K562 (cell line): ENCODE data around the gene CAPRIN1. TPM values are rescaled to one million over a fixed set of nuclear protein-coding genes. Genes with fewer than 3 reads are reported as not detected.

ENCODE experiments used
- ARID1B ChIP-seq: fragments of 450-650 bp; IDR thresholded peaks from 2 replicates; pipeline ENCODE4 v1.6.1; 2016; ENCODE audit warnings: antibody characterized with exemption, mild to moderate bottlenecking, inconsistent platforms
- BACH1 ChIP-seq: fragments of 200-800 bp; sonication (Bioruptor generic); IDR thresholded peaks from 2 replicates; pipeline ENCODE4 v1.6.1; 2016; ENCODE audit warnings: missing genetic modification characterization, missing compliant biosample characterization
- BCOR ChIP-seq: fragments of 450-650 bp; IDR thresholded peaks from 2 replicates; pipeline ENCODE4 v1.6.1; 2016
- CAMTA2 ChIP-seq: fragments of 250-450 bp; sonication (Bioruptor Pico); conservative IDR thresholded peaks from 2 replicates; pipeline ENCODE4 v1.5.1; 2022
- DLX4 ChIP-seq: fragments of 250-450 bp; sonication (Bioruptor Pico); IDR thresholded peaks from 2 replicates; pipeline ENCODE4 v1.6.1; 2021; ENCODE audit warnings: mild to moderate bottlenecking
- IFI16 ChIP-seq: fragments of 250-450 bp; sonication (Bioruptor Pico); IDR thresholded peaks from 2 replicates; pipeline ENCODE4 v2.1.2; 2022; ENCODE audit warnings: mild to moderate bottlenecking, inconsistent platforms
- L3MBTL2 ChIP-seq: fragments of 450-650 bp; IDR thresholded peaks from 2 replicates; pipeline ENCODE4 v1.6.1; 2016; ENCODE audit warnings: mild to moderate bottlenecking, moderate library complexity
- MAFF ChIP-seq: IDR thresholded peaks from 2 replicates; pipeline ENCODE4 v1.6.1; 2012; ENCODE audit warnings: low read length, improper control_type of control experiment
- MTA2 ChIP-seq: fragments of 450-650 bp; IDR thresholded peaks from 2 replicates; pipeline ENCODE4 v1.6.1; 2016; ENCODE audit warnings: low read depth
- NBN ChIP-seq: fragments of 450-650 bp; IDR thresholded peaks from 2 replicates; pipeline ENCODE4 v1.6.1; 2016; ENCODE audit warnings: low read depth, mild to moderate bottlenecking
- NFE2L1 ChIP-seq: fragments of 450-650 bp; IDR thresholded peaks from 2 replicates; pipeline ENCODE4 v1.6.1; 2016; ENCODE audit warnings: missing genetic modification characterization, low read depth, mild to moderate bottlenecking, missing compliant biosample characterization, moderate library complexity, borderline replicate concordance
- NFRKB ChIP-seq: fragments of 450-650 bp; IDR thresholded peaks from 2 replicates; pipeline ENCODE4 v1.6.1; 2016; ENCODE audit warnings: low read depth
- NR2C2 ChIP-seq, 2 experiments: fragments of 200-800 bp in 1 of 2; sonication (Bioruptor generic) in 1 of 2; sonication (generic) in 1 of 2; formaldehyde crosslinking in 1 of 2; IDR thresholded peaks; 2 replicates each; pipeline versions ENCODE4 v1.6.1 to v1.8.0; 2016 to 2022; ENCODE audit warnings: mild to moderate bottlenecking in 1 of 2, missing compliant biosample characterization in 1 of 2, missing genetic modification characterization in 1 of 2, missing genetic modification reagents in 1 of 2
- RBFOX2 ChIP-seq: fragments of 200-400 bp; formaldehyde crosslinking; IDR thresholded peaks from 2 replicates; pipeline ENCODE4 v1.6.1; 2017; ENCODE audit warnings: low read depth, mild to moderate bottlenecking, low read length, moderate library complexity
- RBM25 ChIP-seq: fragments of 200-400 bp; formaldehyde crosslinking; IDR thresholded peaks from 2 replicates; pipeline ENCODE4 v1.6.1; 2018; ENCODE audit warnings: low read length, low read depth, moderate library complexity; ENCODE audit not compliant: severe bottlenecking
- SMAD2 ChIP-seq: fragments of 150-350 bp; IDR thresholded peaks from 2 replicates; pipeline ENCODE4 v1.6.1; 2014; ENCODE audit warnings: low read depth, mild to moderate bottlenecking, low read length
- SMAD3 ChIP-seq: fragments of 450-650 bp; formaldehyde crosslinking; conservative IDR thresholded peaks from 2 replicates; pipeline ENCODE4 v1.4.0; 2020; ENCODE audit warnings: mild to moderate bottlenecking
- SRSF9 ChIP-seq: fragments of 200-400 bp; formaldehyde crosslinking; IDR thresholded peaks from 2 replicates; pipeline ENCODE4 v1.6.1; 2017; ENCODE audit warnings: low read depth, low read length, borderline replicate concordance
- ZBTB12 ChIP-seq: fragments of 250-450 bp; sonication (Bioruptor Pico); IDR thresholded peaks from 2 replicates; pipeline ENCODE4 v1.4.0; 2020
- ZC3H8 ChIP-seq: fragments of 450-650 bp; IDR thresholded peaks from 2 replicates; pipeline ENCODE4 v1.6.1; 2017
- ZNF695 ChIP-seq: fragments of 450-650 bp; formaldehyde crosslinking; IDR thresholded peaks from 2 replicates; pipeline ENCODE4 v1.4.0; 2020; ENCODE audit warnings: mild to moderate bottlenecking, moderate library complexity
- polyA plus RNA-seq, 8 experiments: library from polyadenylated mRNA; depleted of rRNA in 4 of 8; stranded (reverse) in 5 of 8; unstranded in 3 of 8; fragments of >200 nt; fragmentation: Nextera tagmentation in 2 of 8; fragmentation: Illumina TruSeq in 1 of 8; extraction: Ambion mirVana in 2 of 8; extraction: Trizol in 1 of 8; gene quantifications; 2 replicates each; pipeline versions ENCODE4 v1.2.1 to v1.2.3, GENCODE V29; 2011 to 2014; ENCODE audit warnings: inconsistent platforms in 1 of 8, missing spikeins in 1 of 8
- total RNA-seq, 7 experiments: library from RNA; depleted of rRNA in 6 of 7; stranded (reverse); fragments of >200 nt in 6 of 7; fragmentation: Illumina TruSeq in 2 of 7; extraction: Trizol in 2 of 7; gene quantifications; 2 replicates each; pipeline versions ENCODE4 v1.2.1 to v1.2.3, GENCODE V29; 2011 to 2021; ENCODE audit warnings: low replicate concordance in 1 of 7
- TF ChIP-seq, protein P1 (sequence below): fragments of 450-650 bp; IDR thresholded peaks from 2 replicates; pipeline ENCODE4 v1.6.1; 2018; ENCODE audit warnings: mild to moderate bottlenecking, low read depth; ENCODE audit not compliant: partially characterized antibody
- TF ChIP-seq, protein P2 (sequence below): fragments of 250-450 bp; sonication (Bioruptor Pico); IDR thresholded peaks from 2 replicates; pipeline ENCODE4 v1.9.0; 2021; ENCODE audit warnings: mild to moderate bottlenecking

The CAPRIN1 gene
- total and polyA plus RNA-seq, 9 of the 15 experiments (the other 6 are each of a cell fraction or from before 2014, with no cell fraction given), result 49.6 to 271 (median 244) TPM

- TF ChIP-seq SRSF9 (no peak), NFRKB (peak; percentile 94), ZC3H8 (no peak), SMAD3 (no peak), SMAD2 (no peak), NBN (peak; percentile 68; the same call in 1 of the 2 replicates), BACH1 (tag) (peak; percentile 97), ARID1B (peak; percentile 77), RBM25 (no peak), ZNF695 (CRISPR knock-in tag) (no peak), DLX4 (no peak), MTA2 (peak; percentile 20; the same call in 1 of the 2 replicates), IFI16 (CRISPR knock-in tag) (no peak), MAFF (peak; percentile 96), ZBTB12 (CRISPR knock-in tag) (no peak), CAMTA2 (no peak), BCOR (peak; percentile 12), NR2C2 (CRISPR knock-in tag; IDR thresholded peaks at IDR 0.05) (no peak), NR2C2 (tag; IDR thresholded peaks at IDR 0.05) (peak; percentile 44), NFE2L1 (tag) (peak; percentile 98), RBFOX2 (peak; percentile 72), L3MBTL2 (peak; percentile 55)
- TF ChIP-seq, protein P1, sequence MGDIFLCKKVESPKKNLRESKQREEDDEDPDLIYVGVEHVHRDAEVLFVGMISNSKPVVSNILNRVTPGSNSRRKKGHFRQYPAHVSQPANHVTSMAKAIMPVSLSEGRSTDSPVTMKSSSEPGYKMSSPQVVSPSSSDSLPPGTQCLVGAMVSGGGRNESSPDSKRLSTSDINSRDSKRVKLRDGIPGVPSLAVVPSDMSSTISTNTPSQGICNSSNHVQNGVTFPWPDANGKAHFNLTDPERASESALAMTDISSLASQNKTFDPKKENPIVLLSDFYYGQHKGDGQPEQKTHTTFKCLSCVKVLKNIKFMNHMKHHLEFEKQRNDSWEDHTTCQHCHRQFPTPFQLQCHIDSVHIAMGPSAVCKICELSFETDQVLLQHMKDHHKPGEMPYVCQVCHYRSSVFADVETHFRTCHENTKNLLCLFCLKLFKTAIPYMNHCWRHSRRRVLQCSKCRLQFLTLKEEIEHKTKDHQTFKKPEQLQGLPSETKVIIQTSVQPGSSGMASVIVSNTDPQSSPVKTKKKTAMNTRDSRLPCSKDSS, result no peak
- TF ChIP-seq, protein P2, sequence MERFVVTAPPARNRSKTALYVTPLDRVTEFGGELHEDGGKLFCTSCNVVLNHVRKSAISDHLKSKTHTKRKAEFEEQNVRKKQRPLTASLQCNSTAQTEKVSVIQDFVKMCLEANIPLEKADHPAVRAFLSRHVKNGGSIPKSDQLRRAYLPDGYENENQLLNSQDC, result no peak
Observed at GRCh38 chr11:34044664-34045485, 6.7 kb upstream of the CAPRIN1 start (continued).
